VCaP (cell line): ENCODE results near the gene NKD2.
"Not testable (repeated sequence)": the region's sequence is repeated elsewhere in the genome, so short reads cannot be mapped to it uniquely, and the experiment has no call there.

ENCODE experiments used
- H3K27ac ChIP-seq: fragments of 450-650 bp; 2 replicates; pipeline ENCODE4 v1.5.1; 2017
- TF ChIP-seq, protein P1 (sequence below): fragments of 450-650 bp; conservative IDR thresholded peaks from 2 replicates; pipeline ENCODE4 v1.5.1; 2017; ENCODE audit warnings: mild to moderate bottlenecking, moderate library complexity

NKD2 gene

DNA sequence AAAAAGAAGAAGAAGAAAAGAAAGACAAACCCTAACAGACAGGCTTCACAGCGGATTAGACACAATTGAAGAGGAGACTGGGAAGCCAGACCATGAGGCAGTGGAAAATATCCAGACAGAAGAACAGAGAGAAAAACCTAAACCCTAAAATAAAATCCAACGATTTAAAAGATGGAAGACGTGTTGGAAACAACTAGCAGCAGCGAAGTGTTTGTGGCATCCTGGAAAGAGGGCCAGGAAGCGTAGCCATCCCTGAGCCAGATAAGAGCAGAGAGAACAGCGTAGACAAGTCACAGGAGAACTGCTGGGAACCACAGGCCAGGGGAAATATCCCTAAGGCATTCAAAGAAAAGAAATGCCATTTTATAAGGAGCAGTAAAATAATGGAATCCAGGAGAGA, 39.7 kb upstream of the NKD2 start:
- TF ChIP-seq, protein P1, sequence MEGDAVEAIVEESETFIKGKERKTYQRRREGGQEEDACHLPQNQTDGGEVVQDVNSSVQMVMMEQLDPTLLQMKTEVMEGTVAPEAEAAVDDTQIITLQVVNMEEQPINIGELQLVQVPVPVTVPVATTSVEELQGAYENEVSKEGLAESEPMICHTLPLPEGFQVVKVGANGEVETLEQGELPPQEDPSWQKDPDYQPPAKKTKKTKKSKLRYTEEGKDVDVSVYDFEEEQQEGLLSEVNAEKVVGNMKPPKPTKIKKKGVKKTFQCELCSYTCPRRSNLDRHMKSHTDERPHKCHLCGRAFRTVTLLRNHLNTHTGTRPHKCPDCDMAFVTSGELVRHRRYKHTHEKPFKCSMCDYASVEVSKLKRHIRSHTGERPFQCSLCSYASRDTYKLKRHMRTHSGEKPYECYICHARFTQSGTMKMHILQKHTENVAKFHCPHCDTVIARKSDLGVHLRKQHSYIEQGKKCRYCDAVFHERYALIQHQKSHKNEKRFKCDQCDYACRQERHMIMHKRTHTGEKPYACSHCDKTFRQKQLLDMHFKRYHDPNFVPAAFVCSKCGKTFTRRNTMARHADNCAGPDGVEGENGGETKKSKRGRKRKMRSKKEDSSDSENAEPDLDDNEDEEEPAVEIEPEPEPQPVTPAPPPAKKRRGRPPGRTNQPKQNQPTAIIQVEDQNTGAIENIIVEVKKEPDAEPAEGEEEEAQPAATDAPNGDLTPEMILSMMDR = no peak
- H3K27ac ChIP-seq = no peak overlapping the region

DNA sequence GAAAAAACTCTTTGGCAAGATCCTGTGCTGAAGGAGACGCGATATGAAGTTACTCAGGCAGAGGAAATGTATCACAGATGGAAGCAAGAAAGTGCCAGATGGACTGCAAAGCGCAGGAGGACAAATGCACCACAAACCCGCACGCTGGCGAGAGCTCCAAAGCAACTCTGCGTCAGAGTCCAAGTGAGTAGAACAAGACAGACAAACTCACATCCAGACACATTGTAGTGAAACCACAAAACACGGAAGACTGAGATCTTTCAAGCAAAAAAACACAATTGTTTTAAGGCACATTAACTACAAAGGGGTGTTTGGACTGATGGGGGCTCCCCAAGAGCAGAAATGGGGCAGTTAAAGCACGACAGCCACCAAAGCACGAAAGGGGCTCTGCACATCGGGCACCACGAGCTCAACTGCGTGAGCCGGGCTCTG, 39.2 kb upstream of the NKD2 start:
- TF ChIP-seq, protein P1 = no peak
- H3K27ac ChIP-seq = no peak overlapping the region

DNA sequence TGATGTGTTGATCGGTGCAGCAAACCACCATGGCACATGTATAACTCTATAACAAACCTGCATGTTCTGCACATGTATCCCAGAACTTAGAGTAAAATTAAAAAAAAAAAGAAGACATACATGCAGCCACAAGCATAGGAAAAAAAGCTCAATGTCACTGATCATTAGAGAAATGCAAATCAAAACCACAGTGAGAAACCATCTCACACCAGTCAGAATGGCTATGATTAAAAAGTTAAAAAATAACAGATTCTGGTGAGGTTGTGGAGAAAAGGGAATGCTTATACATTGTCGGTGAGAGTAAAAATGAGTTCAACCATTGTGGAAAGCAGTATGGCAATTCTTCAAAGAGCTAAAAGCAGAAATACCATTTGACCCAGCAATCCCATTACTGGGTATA, 36.0 kb upstream of the NKD2 start:
- not testable (repeated sequence) for H3K27ac ChIP-seq

DNA sequence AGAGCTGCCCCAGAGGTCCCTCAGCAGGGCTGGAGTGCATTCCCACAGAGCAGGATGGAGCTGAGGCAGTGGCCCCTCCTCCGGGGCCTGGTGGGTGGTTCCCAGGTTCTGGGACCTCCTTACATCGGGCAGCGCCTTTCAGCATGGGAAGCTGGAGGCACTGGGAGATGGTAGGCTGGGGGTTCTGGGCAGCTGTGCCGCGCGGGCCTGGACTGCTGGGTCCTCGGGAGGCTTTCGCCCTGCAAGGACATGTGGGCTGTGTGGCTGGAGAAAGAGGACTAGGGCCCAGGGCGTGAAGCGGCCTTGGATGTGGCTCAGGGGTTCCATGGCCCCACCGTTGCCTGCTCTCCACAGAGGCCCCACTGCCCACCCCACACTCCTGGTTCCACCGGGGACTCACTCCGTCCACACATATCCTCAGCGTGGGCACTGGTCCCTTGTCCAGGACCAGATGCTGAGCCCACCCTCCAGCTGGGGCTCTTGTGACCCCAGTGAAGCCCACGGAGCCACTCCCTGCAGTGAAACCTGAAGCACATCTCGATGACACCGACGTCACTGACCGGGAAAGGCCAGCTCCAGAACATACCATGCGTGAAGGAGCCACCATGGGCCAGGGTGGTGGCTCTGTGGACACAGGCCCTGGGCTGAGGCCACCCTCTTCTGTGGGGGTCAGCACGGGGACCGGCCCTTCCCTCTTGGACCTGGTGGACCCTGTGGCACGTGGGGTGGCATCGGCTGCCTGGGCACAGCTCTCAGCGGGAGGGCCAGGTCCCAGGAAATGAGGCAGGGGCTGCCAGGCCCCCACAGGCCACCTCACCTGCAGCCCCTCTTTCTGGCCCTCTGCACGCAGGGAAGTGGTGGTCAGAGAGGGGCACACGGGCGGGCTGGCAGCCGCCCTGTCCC, 31.5 kb upstream of the NKD2 start:
- H3K27ac ChIP-seq = no peak overlapping the region
- TF ChIP-seq, protein P1 = no peak

DNA sequence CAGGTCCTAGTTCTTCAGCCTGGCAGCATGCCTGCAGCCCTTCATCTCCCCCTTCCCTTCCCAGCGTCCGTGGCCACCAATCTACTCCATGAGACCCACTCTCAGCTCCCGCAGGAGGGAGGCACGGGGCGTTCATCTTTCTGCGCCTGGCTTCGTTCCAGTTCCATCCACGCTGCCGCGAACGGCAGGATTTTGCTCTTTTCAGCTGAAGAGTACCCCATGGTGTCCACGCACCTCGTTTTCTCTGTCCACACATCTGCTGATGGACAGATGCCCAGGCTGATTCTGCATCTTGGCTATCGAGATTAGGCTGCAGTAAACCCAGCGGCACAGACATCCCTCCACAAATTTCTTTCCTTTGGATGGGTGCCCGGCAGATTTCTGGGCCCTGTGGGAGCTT, 30.5 kb upstream of the NKD2 start:
- no peak overlapping the region for H3K27ac ChIP-seq
- TF ChIP-seq, protein P1 = no peak

DNA sequence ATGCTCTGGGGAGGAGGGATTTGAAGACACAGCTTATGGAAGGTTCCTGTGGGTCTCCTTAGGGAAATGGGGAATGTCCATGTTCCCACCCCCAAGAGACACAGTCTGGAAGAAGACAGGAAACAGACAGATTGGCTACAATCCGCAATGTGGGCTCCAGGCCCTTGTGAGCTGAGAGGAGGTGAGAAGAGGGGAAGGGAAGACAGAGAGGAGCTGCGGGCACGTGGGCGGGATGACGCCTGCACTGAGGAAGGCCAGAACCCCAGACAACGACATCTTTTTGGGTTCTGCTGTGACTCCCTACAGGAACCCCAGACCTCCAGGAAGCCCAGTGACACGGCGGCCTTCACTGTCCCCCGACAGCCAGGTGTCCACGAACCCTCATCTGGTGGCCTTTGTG, 29.9 kb upstream of the NKD2 start:
- no peak overlapping the region for H3K27ac ChIP-seq
- TF ChIP-seq, protein P1 = no peak

DNA sequence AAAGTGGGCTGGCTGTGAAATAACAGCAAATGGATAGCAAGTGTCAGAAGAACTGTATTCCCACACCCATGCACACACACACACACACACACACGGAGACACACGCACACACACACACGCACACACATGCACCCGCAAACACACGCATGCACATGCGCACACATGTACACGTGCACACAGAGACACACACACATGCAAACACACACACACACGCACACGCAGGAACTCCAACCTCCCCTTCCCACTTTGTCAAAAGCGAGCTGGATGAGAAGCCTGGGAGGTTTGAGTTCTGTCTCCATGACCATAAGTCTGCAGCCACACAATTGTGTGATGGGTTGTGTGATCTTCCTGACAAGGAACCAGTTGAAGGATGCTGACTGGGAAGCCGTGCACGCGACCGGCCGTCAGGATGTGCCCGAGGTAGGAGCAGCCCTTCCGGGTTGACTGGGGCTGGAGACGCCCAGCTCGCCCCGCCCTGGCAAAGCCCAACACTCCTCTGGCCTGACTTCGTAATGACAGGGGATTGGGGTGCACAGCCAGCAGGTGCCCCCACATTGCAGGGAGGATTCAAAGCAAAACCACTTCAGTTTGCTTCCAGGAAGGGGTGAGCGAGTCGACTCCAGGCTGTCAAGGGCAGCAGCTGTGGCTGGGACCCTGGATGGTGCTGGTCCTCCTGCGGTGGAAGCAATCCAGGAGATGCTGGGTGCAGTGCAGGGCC, 29.3 kb upstream of the NKD2 start:
- no peak overlapping the region for H3K27ac ChIP-seq
- TF ChIP-seq, protein P1 = no peak
